ENCODE data around the gene IL1RAP.
"Not testable (repeated sequence)": the region's sequence is repeated elsewhere in the genome, so short reads cannot be mapped to it uniquely, and the experiment has no call there.

The IL1RAP gene

GRCh38 chr3:190677868-190678267 lies 164.0 kb downstream of the IL1RAP start:
- not testable (repeated sequence) for DNase-seq

- no peak for DNase-seq
These were observed 166.8 kb downstream of the IL1RAP start for GRCh38 chr3:190680691-190681090.

GRCh38 chr3:190684776-190685175 lies 170.9 kb downstream of the IL1RAP start:
- no peak for DNase-seq

- DNase-seq: no peak
These were observed 172.1 kb downstream of the IL1RAP start for GRCh38 chr3:190686011-190686410.

GRCh38 chr3:190690246-190690645 lies 176.4 kb downstream of the IL1RAP start:
- DNase-seq: no peak

- no peak for DNase-seq
These were observed 178.4 kb downstream of the IL1RAP start for GRCh38 chr3:190692256-190692655.

- no peak for DNase-seq
These were observed 180.6 kb downstream of the IL1RAP start for GRCh38 chr3:190694335-190695001.

- DNase-seq: no peak
These were observed 181.3 kb downstream of the IL1RAP start for GRCh38 chr3:190695225-190695624.

GRCh38 chr3:190695994-190696393 lies 182.1 kb downstream of the IL1RAP start:
- DNase-seq: no peak

GRCh38 chr3:190696777-190697501 lies 183.1 kb downstream of the IL1RAP start:
- no peak for DNase-seq

GRCh38 chr3:190697502-190697830 lies 183.6 kb downstream of the IL1RAP start:
- DNase-seq: no peak

- DNase-seq: no peak
These were observed 184.0 kb downstream of the IL1RAP start for GRCh38 chr3:190697901-190698300.

GRCh38 chr3:190699776-190700175 lies 185.9 kb downstream of the IL1RAP start:
- DNase-seq: no peak

- no peak for DNase-seq
These were observed 187.2 kb downstream of the IL1RAP start for GRCh38 chr3:190701096-190701532.

GRCh38 chr3:190706582-190706981 lies 192.7 kb downstream of the IL1RAP start:
- DNase-seq: no peak

Data from bone marrow (tissue), 2 donors.